Measurements from ENCODE around the gene GNE. TPM values are rescaled to one million over a fixed set of nuclear protein-coding genes. Genes with fewer than 3 reads are reported as not detected.

GNE gene
- total and polyA plus RNA-seq, 9 of the 15 experiments (the other 6 are each of a cell fraction or from before 2014, with no cell fraction given), result 5.1 to 18.6 (median 12.0) TPM

DNA sequence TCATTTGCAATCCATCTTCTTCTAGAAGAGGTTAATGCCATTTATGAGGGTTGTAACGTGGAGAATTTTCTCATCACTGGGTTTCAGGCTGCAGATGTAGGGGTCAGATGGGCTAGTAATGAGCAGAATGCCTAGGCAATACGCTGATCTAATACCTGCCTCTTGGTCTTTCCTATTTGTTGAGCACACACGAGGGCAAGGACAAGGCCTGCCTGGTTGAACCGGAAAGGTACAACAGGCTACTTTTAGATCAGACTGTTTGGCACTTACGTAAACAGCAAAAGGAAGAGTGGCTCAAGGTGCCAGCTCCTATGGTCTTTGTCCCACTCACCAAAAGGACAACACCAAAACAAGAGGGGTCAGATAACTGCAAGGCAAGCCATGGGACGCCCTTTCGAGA, 24.0 kb upstream of the GNE start (continued):
- TF ChIP-seq MCM2 (IDR thresholded peaks at IDR 0.05; ENCODE audit: low read depth) (no peak), FOXJ2 (tag; IDR thresholded peaks at IDR 0.05) (no peak), FOXA1 (IDR thresholded peaks at IDR 0.05; ENCODE audit: borderline replicate concordance) (no peak), TRIM24 (IDR thresholded peaks at IDR 0.05) (no peak), NCOR1 (IDR thresholded peaks at IDR 0.05) (no peak), RFX1 (IDR thresholded peaks at IDR 0.05) (no peak), ZNF586 (CRISPR knock-in tag; conservative IDR thresholded peaks at IDR 0.05) (no peak)
- TF ChIP-seq, protein P1, sequence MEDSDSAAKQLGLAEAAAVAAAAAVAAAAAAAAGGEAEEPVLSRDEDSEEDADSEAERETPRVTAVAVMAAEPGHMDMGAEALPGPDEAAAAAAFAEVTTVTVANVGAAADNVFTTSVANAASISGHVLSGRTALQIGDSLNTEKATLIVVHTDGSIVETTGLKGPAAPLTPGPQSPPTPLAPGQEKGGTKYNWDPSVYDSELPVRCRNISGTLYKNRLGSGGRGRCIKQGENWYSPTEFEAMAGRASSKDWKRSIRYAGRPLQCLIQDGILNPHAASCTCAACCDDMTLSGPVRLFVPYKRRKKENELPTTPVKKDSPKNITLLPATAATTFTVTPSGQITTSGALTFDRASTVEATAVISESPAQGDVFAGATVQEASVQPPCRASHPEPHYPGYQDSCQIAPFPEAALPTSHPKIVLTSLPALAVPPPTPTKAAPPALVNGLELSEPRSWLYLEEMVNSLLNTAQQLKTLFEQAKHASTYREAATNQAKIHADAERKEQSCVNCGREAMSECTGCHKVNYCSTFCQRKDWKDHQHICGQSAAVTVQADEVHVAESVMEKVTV (CRISPR knock-in tag; IDR thresholded peaks at IDR 0.05), result no peak
- TF ChIP-seq, protein P2, sequence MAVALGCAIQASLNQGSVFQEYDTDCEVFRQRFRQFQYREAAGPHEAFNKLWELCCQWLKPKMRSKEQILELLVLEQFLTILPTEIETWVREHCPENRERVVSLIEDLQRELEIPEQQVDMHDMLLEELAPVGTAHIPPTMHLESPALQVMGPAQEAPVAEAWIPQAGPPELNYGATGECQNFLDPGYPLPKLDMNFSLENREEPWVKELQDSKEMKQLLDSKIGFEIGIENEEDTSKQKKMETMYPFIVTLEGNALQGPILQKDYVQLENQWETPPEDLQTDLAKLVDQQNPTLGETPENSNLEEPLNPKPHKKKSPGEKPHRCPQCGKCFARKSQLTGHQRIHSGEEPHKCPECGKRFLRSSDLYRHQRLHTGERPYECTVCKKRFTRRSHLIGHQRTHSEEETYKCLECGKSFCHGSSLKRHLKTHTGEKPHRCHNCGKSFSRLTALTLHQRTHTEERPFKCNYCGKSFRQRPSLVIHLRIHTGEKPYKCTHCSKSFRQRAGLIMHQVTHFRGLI (CRISPR knock-in tag; IDR thresholded peaks at IDR 0.05), result no peak

DNA sequence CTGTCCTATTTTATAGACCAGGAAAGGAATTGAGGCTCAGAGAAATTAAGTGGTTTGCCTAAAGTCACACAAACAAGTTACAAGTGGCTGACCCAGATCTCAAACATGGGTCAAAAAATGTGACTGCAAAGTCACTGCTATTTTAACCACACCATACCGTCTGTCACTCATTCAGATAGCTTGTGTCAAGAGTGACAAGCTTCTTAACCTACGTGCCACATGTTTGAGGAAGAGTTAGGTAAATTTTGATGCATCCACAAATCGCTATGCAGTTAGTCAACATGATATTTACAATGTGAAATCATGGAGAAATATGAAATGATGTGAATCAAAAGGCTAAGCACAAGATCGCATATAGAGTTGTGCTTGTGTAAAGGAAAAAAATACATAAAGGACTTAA, 22.7 kb upstream of the GNE start:
- in situ Hi-C loops (cut with MboI) (no loop called here), intact Hi-C loops (cut with micrococcal nuclease) (no loop called here)
- Histone ChIP-seq H3K36me3 (ENCODE audit: control insufficient read depth, insufficient read depth, low read length) (no peaks in the 10 kb centered on the region), H3K9me3 (replicated peaks; ENCODE audit: control insufficient read depth, insufficient read depth, low read depth, low read length) (no peaks in the 10 kb centered on the region), H3K27me3 (ENCODE audit: control insufficient read depth in 2 of 2, insufficient read depth in 2 of 2, low read length in 2 of 2) (no peaks in the 10 kb centered on the region), H3K79me2 (ENCODE audit: control insufficient read depth, insufficient read depth, low read length) (no peaks in the 10 kb centered on the region), H3K27ac (ENCODE audit: extremely low read depth, low read depth, low read length) (no peak overlapping the region), H3K9me1 (ENCODE audit: control insufficient read depth, insufficient read depth, low read length) (no peaks in the 10 kb centered on the region), H3K4me3 (no peak overlapping the region), H3K4me2 (ENCODE audit: insufficient read depth, low read length) (no peak overlapping the region), H3K9ac (ENCODE audit: insufficient read depth in 1 of 2, low read depth in 2 of 2, low read length in 2 of 2) (no peak overlapping the region), H3K4me1 (replicated peaks in 1 of 2; ENCODE audit: control insufficient read depth in 2 of 2, insufficient read depth in 2 of 2, low read length in 2 of 2) (no peaks in the 10 kb centered on the region; a peak in 2 of 5 replicates), H2AFZ (ENCODE audit: low read depth, low read length) (peak overlapping the region; percentile 44; the same call in 1 of the 2 replicates), H4K20me1 (replicated peaks; ENCODE audit: control insufficient read depth, insufficient read depth, low read length) (no peaks in the 10 kb centered on the region)
- ATAC-seq (no peak), FAIRE-seq (no peak), DNase-seq (ENCODE audit: extremely low read depth in 1 of 4, low spot score in 3 of 4) (no peak)
- ChIA-PET POLR2A (no interaction called here), CTCF (ENCODE audit: low intra/inter-chr PET ratio) (no interaction called here)
- no TSS peak for BruUV-seq (replicated peaks)
- 30% methylated on average over 4 of the region's 4 CpGs for WGBS (ENCODE audit: insufficient coverage, low coverage, missing lambda C conversion rate)
- no peak for TF ChIP-seq POU5F1 (IDR thresholded peaks at IDR 0.05; ENCODE audit: borderline replicate concordance, low read depth, low read length, partially characterized antibody)
- peak; percentile 43 for TF ChIP-seq MEIS2 (IDR thresholded peaks at IDR 0.05; ENCODE audit: partially characterized antibody)
- TF ChIP-seq CHCHD3 (CRISPR knock-in tag; IDR thresholded peaks at IDR 0.05), result no peak
- TF ChIP-seq, protein P3, sequence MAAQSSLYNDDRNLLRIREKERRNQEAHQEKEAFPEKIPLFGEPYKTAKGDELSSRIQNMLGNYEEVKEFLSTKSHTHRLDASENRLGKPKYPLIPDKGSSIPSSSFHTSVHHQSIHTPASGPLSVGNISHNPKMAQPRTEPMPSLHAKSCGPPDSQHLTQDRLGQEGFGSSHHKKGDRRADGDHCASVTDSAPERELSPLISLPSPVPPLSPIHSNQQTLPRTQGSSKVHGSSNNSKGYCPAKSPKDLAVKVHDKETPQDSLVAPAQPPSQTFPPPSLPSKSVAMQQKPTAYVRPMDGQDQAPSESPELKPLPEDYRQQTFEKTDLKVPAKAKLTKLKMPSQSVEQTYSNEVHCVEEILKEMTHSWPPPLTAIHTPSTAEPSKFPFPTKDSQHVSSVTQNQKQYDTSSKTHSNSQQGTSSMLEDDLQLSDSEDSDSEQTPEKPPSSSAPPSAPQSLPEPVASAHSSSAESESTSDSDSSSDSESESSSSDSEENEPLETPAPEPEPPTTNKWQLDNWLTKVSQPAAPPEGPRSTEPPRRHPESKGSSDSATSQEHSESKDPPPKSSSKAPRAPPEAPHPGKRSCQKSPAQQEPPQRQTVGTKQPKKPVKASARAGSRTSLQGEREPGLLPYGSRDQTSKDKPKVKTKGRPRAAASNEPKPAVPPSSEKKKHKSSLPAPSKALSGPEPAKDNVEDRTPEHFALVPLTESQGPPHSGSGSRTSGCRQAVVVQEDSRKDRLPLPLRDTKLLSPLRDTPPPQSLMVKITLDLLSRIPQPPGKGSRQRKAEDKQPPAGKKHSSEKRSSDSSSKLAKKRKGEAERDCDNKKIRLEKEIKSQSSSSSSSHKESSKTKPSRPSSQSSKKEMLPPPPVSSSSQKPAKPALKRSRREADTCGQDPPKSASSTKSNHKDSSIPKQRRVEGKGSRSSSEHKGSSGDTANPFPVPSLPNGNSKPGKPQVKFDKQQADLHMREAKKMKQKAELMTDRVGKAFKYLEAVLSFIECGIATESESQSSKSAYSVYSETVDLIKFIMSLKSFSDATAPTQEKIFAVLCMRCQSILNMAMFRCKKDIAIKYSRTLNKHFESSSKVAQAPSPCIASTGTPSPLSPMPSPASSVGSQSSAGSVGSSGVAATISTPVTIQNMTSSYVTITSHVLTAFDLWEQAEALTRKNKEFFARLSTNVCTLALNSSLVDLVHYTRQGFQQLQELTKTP (IDR thresholded peaks at IDR 0.05; ENCODE audit: low read depth in 1 of 2, partially characterized antibody in 2 of 2), result no peak
- TF ChIP-seq BRD9 (IDR thresholded peaks at IDR 0.05; ENCODE audit: low read depth, partially characterized antibody), result no peak
- TF ChIP-seq, protein P4, sequence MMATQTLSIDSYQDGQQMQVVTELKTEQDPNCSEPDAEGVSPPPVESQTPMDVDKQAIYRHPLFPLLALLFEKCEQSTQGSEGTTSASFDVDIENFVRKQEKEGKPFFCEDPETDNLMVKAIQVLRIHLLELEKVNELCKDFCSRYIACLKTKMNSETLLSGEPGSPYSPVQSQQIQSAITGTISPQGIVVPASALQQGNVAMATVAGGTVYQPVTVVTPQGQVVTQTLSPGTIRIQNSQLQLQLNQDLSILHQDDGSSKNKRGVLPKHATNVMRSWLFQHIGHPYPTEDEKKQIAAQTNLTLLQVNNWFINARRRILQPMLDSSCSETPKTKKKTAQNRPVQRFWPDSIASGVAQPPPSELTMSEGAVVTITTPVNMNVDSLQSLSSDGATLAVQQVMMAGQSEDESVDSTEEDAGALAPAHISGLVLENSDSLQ (IDR thresholded peaks at IDR 0.05), result peak; percentile 84

All from K562 (cell line).